B cell (primary cell): ENCODE data around the gene PTPRM. TPM values are rescaled to one million over a fixed set of nuclear protein-coding genes. Genes with fewer than 3 reads are reported as not detected.

Experiments
- ATAC-seq: fragments of 200-7000 bp; cut with Tn5 transposase; one replicate; pipeline ENCODE4 v1.10.0; 2021; ENCODE audit warnings: low read depth, mild to moderate bottlenecking, moderate number of reproducible peaks, moderate library complexity
- CTCF ChIA-PET: fragments of 350-600 bp; sonication (Branson Sonifier 250); formaldehyde crosslinking; loops from one replicate; lab custom pipeline; 2021; ENCODE audit warnings: antibody characterized with exemption, inconsistent platforms; lab: Charles Lee
- POLR2A ChIA-PET: fragments of 350-600 bp; sonication (Branson Sonifier 250); formaldehyde crosslinking; loops from one replicate; lab custom pipeline; 2021; ENCODE audit warnings: antibody characterized with exemption; lab: Charles Lee
- DNase-seq: peaks from one replicate; pipeline ENCODE4 v3.0.0; 2013
- H2AFZ ChIP-seq: 2 replicates; pipeline ENCODE4 v1.6.1; 2012; ENCODE audit warnings: mild to moderate bottlenecking, low read depth, low read length; ENCODE audit not compliant: insufficient read depth, poor library complexity, severe bottlenecking
- H3K27ac ChIP-seq, 2 donors: 1 replicate in 1 of 2; 2 replicates in 1 of 2; pipeline ENCODE4 v1.5.1; 2012 to 2013; ENCODE audit warnings: low read length in 2 of 2, mild to moderate bottlenecking in 2 of 2, moderate library complexity in 1 of 2
- H3K27me3 ChIP-seq, 4 experiments: fragments of 200-600 bp in 1 of 4; sonication (generic) in 1 of 4; replicated peaks in 1 of 4; 1 replicate in 2 of 4; 2 replicates in 2 of 4; pipeline versions ENCODE4 v1.6.1 to v1.7.0; 2013 to 2016; ENCODE audit warnings: low read length in 3 of 4, mild to moderate bottlenecking in 2 of 4, mixed read lengths in 1 of 4, moderate library complexity in 1 of 4; ENCODE audit not compliant: insufficient read depth in 4 of 4, control insufficient read depth in 3 of 4; ENCODE audit errors: control extremely low read depth in 1 of 4
- H3K36me3 ChIP-seq, 2 experiments: replicated peaks in 1 of 2; 1 replicate in 1 of 2; 2 replicates in 1 of 2; pipeline versions ENCODE4 v1.6.1 to v1.7.1; 2013; ENCODE audit warnings: low read length in 1 of 2; ENCODE audit not compliant: insufficient read depth in 2 of 2, control insufficient read depth in 1 of 2; ENCODE audit errors: control extremely low read depth in 1 of 2, extremely low read depth in 1 of 2
- H3K4me1 ChIP-seq, 2 donors: fragments of 200-600 bp in 1 of 2; sonication (generic) in 1 of 2; 1 replicate in 1 of 2; 2 replicates in 1 of 2; pipeline versions ENCODE4 v1.5.1 to v1.6.1; 2013 to 2017; ENCODE audit warnings: low read length in 2 of 2; ENCODE audit not compliant: control insufficient read depth in 2 of 2, insufficient read depth in 2 of 2
- H3K4me2 ChIP-seq: replicated peaks from 2 replicates; pipeline ENCODE3; 2012; ENCODE audit warnings: mild to moderate bottlenecking, low read depth, low read length; ENCODE audit not compliant: poor library complexity, severe bottlenecking
- H3K4me3 ChIP-seq, 5 experiments: fragments of 200-600 bp in 1 of 5; sonication (generic) in 1 of 5; 1 replicate in 3 of 5; 2 replicates in 2 of 5; pipeline versions ENCODE4 v1.5.1 to v1.7.0; 2011 to 2016; ENCODE audit warnings: low read length in 4 of 5, mild to moderate bottlenecking in 4 of 5, low read depth in 2 of 5, control low read depth in 1 of 5, moderate library complexity in 1 of 5; ENCODE audit not compliant: insufficient read depth in 1 of 5; ENCODE audit errors: control extremely low read depth in 1 of 5, extremely low read depth in 1 of 5
- H3K79me2 ChIP-seq: fragments of 200-600 bp; sonication (generic); one replicate; pipeline ENCODE4 v1.6.0; 2016; ENCODE audit warnings: low read length; ENCODE audit not compliant: control insufficient read depth, insufficient read depth
- H3K9ac ChIP-seq: fragments of 200-600 bp; sonication (generic); 2 replicates; pipeline ENCODE4 v1.6.1; 2017; ENCODE audit warnings: mild to moderate bottlenecking, low read length, moderate library complexity
- H3K9me3 ChIP-seq, 3 donors: one replicate each; pipeline versions ENCODE4 v1.6.1 to v1.7.1; 2013; ENCODE audit warnings: low read length in 2 of 3; ENCODE audit not compliant: control insufficient read depth in 2 of 3, insufficient read depth in 1 of 3; ENCODE audit errors: control extremely low read depth in 1 of 3
- H4K20me1 ChIP-seq: 2 replicates; pipeline ENCODE4 v1.6.0; 2012; ENCODE audit warnings: mild to moderate bottlenecking, low read length; ENCODE audit not compliant: insufficient read depth, control insufficient read depth, poor library complexity, severe bottlenecking
- H3K27ac Mint-ChIP-seq: one replicate; pipeline ENCODE4 v1.8.0; 2021; ENCODE audit warnings: mixed read lengths
- H3K27me3 Mint-ChIP-seq: one replicate; pipeline ENCODE4 v1.8.0; 2021; ENCODE audit warnings: mixed read lengths
- H3K4me1 Mint-ChIP-seq: one replicate; pipeline ENCODE4 v1.8.0; 2021; ENCODE audit warnings: mixed read lengths
- H3K4me3 Mint-ChIP-seq: one replicate; pipeline ENCODE4 v1.8.0; 2021; ENCODE audit warnings: mixed read lengths
- H3K9me3 Mint-ChIP-seq: one replicate; pipeline ENCODE4 v1.8.0; 2022; ENCODE audit warnings: mixed read lengths; ENCODE audit not compliant: insufficient read depth
- EZH2 ChIP-seq: IDR thresholded peaks from 2 replicates; pipeline ENCODE4 v1.6.1; 2012; ENCODE audit warnings: borderline replicate concordance, low read depth, mild to moderate bottlenecking, moderate library complexity, low read length; ENCODE audit not compliant: insufficient read depth, poor library complexity, severe bottlenecking
- WGBS: methylation state at CpG from one replicate; pipeline ENCODE4 v1.1.5; 2013; ENCODE audit warnings: missing lambda C conversion rate; ENCODE audit not compliant: insufficient coverage; 5-methylcytosine and 5-hydroxymethylcytosine counted together
- intact Hi-C: fragments of 100-400 bp; cut with micrococcal nuclease; formaldehyde crosslinking; loops from one replicate; pipeline ENCODE4 v1.10.0; 2022
- polyA plus RNA-seq: library from polyadenylated mRNA; depleted of rRNA; stranded (reverse); fragments of >200 nt; gene quantifications from 2 replicates; pipeline ENCODE4 v1.2.3, GENCODE V29; 2012
- total RNA-seq, 2 donors: library from RNA; stranded (reverse); fragments of 120-200 nt in 1 of 2; gene quantifications; 1 replicate in 1 of 2; 2 replicates in 1 of 2; pipeline versions ENCODE4 v1.2.3 to v1.2.4, GENCODE V29; 2013 to 2022
- TF ChIP-seq, protein P1 (sequence below): fragments of 200-600 bp; IDR thresholded peaks from one replicate; pipeline ENCODE4 v1.8.0; 2022; ENCODE audit warnings: antibody characterized with exemption, mild to moderate bottlenecking

The PTPRM gene
- total and polyA plus RNA-seq, 2 donors (not counting 1 experiment from before 2014, with no cell fraction given), result 0.20 to 0.89 TPM

DNA sequence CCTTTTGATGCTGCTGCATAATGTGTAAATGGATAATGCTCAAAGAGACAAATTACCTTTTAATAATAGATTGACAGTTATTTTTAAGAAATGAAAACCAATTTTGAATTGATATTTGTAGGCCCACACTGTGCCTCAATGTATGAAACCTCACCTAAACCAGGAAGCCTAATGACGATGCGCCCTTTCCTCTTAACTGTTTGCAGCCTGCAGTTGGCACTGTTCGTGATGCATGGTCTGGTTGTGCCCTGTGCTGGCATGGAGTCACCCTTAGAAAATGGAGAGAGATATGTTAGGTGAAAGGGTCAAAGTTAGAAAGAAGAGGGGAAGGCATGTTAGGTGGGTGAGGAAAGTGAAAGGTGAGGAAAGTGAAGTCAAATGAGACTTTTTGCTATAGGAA lies 390.2 kb downstream of the PTPRM start:
- H3K27me3 Mint-ChIP-seq, result no peaks in the 10 kb centered on the region
- intact Hi-C loops, result no loop called here
- H2AFZ ChIP-seq, result no peak overlapping the region
- H3K4me1 ChIP-seq, result no peaks in the 10 kb centered on the region
- H3K27ac Mint-ChIP-seq, result no peak overlapping the region
- no peak overlapping the region for H3K4me3 ChIP-seq
- no peak for DNase-seq
- no peaks in the 10 kb centered on the region for H3K4me1 Mint-ChIP-seq
- WGBS, result 63% methylated on average over 1 of the region's 3 CpGs
- H3K9me3 ChIP-seq, result peaks cover 0 to 3% (median 0%) of the 10 kb centered on the region in 3 donors
- ATAC-seq, result no peak
- ChIA-PET POLR2A (no interaction called here), CTCF (no interaction called here)
- H3K4me3 Mint-ChIP-seq, result no peak overlapping the region
- no peak for TF ChIP-seq EZH2
- H4K20me1 ChIP-seq, result no peaks in the 10 kb centered on the region
- H3K27me3 ChIP-seq, result no peaks in the 10 kb centered on the region
- no peaks in the 10 kb centered on the region for H3K79me2 ChIP-seq
- H3K27ac ChIP-seq, result no peak overlapping the region
- H3K9me3 Mint-ChIP-seq, result no peaks in the 10 kb centered on the region
- no peak overlapping the region for H3K4me2 ChIP-seq
- H3K36me3 ChIP-seq, result no peaks in the 10 kb centered on the region
- no peak overlapping the region for H3K9ac ChIP-seq

DNA sequence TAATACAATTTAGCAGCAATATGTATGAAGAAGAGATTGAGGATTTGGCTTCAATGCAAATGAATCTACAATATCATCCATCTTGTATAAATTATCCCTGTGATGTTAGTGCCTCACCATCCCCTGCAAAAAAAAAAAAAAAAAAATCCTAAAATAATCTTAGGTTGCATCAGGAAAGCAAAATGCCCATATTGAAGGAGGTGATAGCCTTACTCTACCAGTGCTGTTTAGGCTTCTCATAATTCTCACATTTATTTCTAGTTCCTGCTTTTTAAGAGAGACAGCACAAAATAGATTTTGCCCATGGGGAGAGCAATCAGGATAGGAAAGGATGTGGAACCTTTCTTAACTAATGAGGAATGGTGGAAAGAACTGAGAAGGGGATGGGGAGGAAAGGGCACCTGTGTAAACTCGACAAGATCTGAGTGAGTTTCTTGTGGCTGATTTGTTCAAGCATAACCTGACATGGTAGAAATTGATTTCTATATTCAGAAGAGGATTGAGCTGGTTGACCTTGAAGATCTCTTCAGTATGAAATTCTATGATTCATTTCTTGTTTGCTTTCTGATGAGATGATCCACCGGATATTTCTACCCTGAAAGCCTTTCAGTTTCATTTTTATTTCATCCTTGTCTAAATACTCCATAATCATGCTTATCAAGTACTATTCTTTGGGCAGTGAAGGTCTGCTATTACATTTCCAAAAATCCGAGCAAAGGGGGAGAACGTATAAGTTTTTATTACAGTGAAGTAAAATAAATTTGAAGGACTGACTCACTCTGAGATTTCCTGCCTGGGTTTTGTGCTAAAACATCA lies 391.2 kb downstream of the PTPRM start:
- no peak for TF ChIP-seq EZH2
- TF ChIP-seq, protein P1, sequence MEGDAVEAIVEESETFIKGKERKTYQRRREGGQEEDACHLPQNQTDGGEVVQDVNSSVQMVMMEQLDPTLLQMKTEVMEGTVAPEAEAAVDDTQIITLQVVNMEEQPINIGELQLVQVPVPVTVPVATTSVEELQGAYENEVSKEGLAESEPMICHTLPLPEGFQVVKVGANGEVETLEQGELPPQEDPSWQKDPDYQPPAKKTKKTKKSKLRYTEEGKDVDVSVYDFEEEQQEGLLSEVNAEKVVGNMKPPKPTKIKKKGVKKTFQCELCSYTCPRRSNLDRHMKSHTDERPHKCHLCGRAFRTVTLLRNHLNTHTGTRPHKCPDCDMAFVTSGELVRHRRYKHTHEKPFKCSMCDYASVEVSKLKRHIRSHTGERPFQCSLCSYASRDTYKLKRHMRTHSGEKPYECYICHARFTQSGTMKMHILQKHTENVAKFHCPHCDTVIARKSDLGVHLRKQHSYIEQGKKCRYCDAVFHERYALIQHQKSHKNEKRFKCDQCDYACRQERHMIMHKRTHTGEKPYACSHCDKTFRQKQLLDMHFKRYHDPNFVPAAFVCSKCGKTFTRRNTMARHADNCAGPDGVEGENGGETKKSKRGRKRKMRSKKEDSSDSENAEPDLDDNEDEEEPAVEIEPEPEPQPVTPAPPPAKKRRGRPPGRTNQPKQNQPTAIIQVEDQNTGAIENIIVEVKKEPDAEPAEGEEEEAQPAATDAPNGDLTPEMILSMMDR, result no peak
- no peak overlapping the region for H3K27ac ChIP-seq
- H3K4me2 ChIP-seq, result no peak overlapping the region
- H3K79me2 ChIP-seq, result no peaks in the 10 kb centered on the region
- no peak overlapping the region for H3K4me3 ChIP-seq
- Mint-ChIP-seq H3K4me3 (no peak overlapping the region), H3K9me3 (no peaks in the 10 kb centered on the region), H3K27ac (no peak overlapping the region), H3K27me3 (no peaks in the 10 kb centered on the region), H3K4me1 (no peaks in the 10 kb centered on the region)
- no peak overlapping the region for H2AFZ ChIP-seq
- no peaks in the 10 kb centered on the region for H3K27me3 ChIP-seq
- POLR2A ChIA-PET, result no interaction called here
- CTCF ChIA-PET, result no interaction called here
- no peaks in the 10 kb centered on the region for H3K4me1 ChIP-seq
- WGBS, result 83% methylated on average over 1 of the region's 4 CpGs
- ATAC-seq, result no peak
- H4K20me1 ChIP-seq, result no peaks in the 10 kb centered on the region
- DNase-seq, result no peak
- no peaks in the 10 kb centered on the region for H3K36me3 ChIP-seq
- intact Hi-C loops, result no loop called here
- H3K9me3 ChIP-seq, result peaks cover 0 to 3% (median 0%) of the 10 kb centered on the region in 3 donors
- H3K9ac ChIP-seq, result no peak overlapping the region
